ENCODE data around the gene SAP30BP. TPM values are rescaled to one million over a fixed set of nuclear protein-coding genes. Genes with fewer than 3 reads are reported as not detected.

Gene SAP30BP
- total and polyA plus RNA-seq, 8 donors = 58.9 to 111 (median 101) TPM

GRCh38 chr17:75740215-75740614 is 73.1 kb downstream of the SAP30BP start:
- H3K27me3 ChIP-seq = no peaks in the 10 kb centered on the region
- H3K36me3 ChIP-seq = peaks cover 0 to 11% of the 10 kb centered on the region in 2 donors
- ATAC-seq (no peak), DNase-seq (no peak)
- no peak for TF ChIP-seq CTCF (IDR thresholded peaks at IDR 0.05)
- H3K27ac ChIP-seq = no peak overlapping the region
- no peaks in the 10 kb centered on the region for H3K9me3 ChIP-seq
- H3K4me1 ChIP-seq = peaks cover 0 to 19% of the 10 kb centered on the region in 2 donors
- intact Hi-C loops (cut with DNase I) = loop anchor here in 1 of 2 donors (10.0 kb wide), 2 partner anchors 105 to 315 kb away; partner anchors contain the start of gene SMIM5
- H3K4me3 ChIP-seq = no peak overlapping the region

GRCh38 chr17:75740631-75741077 is 73.5 kb downstream of the SAP30BP start:
- Histone ChIP-seq H3K27ac (no peak overlapping the region), H3K27me3 (no peaks in the 10 kb centered on the region), H3K36me3 (peaks cover 0 to 11% of the 10 kb centered on the region in 2 donors), H3K4me1 (peaks cover 0 to 19% of the 10 kb centered on the region in 2 donors), H3K4me3 (no peak overlapping the region), H3K9me3 (no peaks in the 10 kb centered on the region)
- DNase-seq (no peak), ATAC-seq (no peak)
- intact Hi-C loops (cut with DNase I) = loop anchor here in 1 of 2 donors (10.0 kb wide), 2 partner anchors 106 to 316 kb away; partner anchors contain the start of gene SMIM5
- no peak for TF ChIP-seq CTCF (IDR thresholded peaks at IDR 0.05)

GRCh38 chr17:75742337-75742736 is 75.2 kb downstream of the SAP30BP start:
- no peak overlapping the region for H3K4me3 ChIP-seq
- no peaks in the 10 kb centered on the region for H3K9me3 ChIP-seq
- intact Hi-C loops (cut with DNase I) = loop anchor here in 1 of 2 donors (10.0 kb wide), 2 partner anchors 108 to 318 kb away; partner anchors contain the start of gene SMIM5
- H3K27ac ChIP-seq = no peak overlapping the region
- no peak for TF ChIP-seq CTCF (IDR thresholded peaks at IDR 0.05)
- no peak for ATAC-seq
- H3K27me3 ChIP-seq = no peaks in the 10 kb centered on the region
- H3K4me1 ChIP-seq = peaks cover 0 to 13% of the 10 kb centered on the region in 2 donors
- H3K36me3 ChIP-seq = no peaks in the 10 kb centered on the region
- DNase-seq = no peak

GRCh38 chr17:75743625-75744206 is 76.6 kb downstream of the SAP30BP start:
- Histone ChIP-seq H3K27me3 (no peaks in the 10 kb centered on the region), H3K9me3 (no peaks in the 10 kb centered on the region), H3K4me3 (no peak overlapping the region), H3K36me3 (no peaks in the 10 kb centered on the region), H3K4me1 (peaks cover 0 to 9% of the 10 kb centered on the region in 2 donors), H3K27ac (no peak overlapping the region)
- no peak for TF ChIP-seq CTCF (IDR thresholded peaks at IDR 0.05)
- no peak for DNase-seq
- intact Hi-C loops (cut with DNase I) = loop anchor here in 1 of 2 donors (10.0 kb wide), 2 partner anchors 109 to 319 kb away; partner anchors contain the start of gene SMIM5
- ATAC-seq = no peak

- intact Hi-C loops (cut with DNase I) = loop anchor here in 1 of 2 donors (5.0 to 10.0 kb wide), 3 partner anchors 76 to 324 kb away; partner anchors contain the start of gene SMIM5
- no peak overlapping the region for H3K27ac ChIP-seq
Observed at GRCh38 chr17:75748706-75749105, 81.6 kb downstream of the SAP30BP start.

More at GRCh38 chr17:75748706-75749105, 81.6 kb downstream of the SAP30BP start:
- no peak for ATAC-seq
- no peak for DNase-seq
- Histone ChIP-seq H3K4me1 (peaks cover 2 to 24% of the 10 kb centered on the region in 2 donors), H3K9me3 (no peaks in the 10 kb centered on the region), H3K4me3 (no peak overlapping the region), H3K36me3 (peaks cover 0 to 6% of the 10 kb centered on the region in 2 donors), H3K27me3 (no peaks in the 10 kb centered on the region)
- no peak for TF ChIP-seq CTCF (IDR thresholded peaks at IDR 0.05)
